AG10803 (cell line): ENCODE data around the gene TMEM63C.

Experiments
- DNase-seq: peaks from one replicate; pipeline ENCODE4 v3.0.0; 2010; ENCODE audit warnings: low read depth
- H3K4me3 ChIP-seq: 2 replicates; pipeline ENCODE4 v1.5.1; 2011; ENCODE audit warnings: mild to moderate bottlenecking, low read length, control low read depth
- TF ChIP-seq, protein P1 (sequence below): conservative IDR thresholded peaks from 2 replicates; pipeline ENCODE4 v1.5.1; 2011; ENCODE audit warnings: mild to moderate bottlenecking, low read length, control low read depth, inconsistent platforms

TMEM63C gene

DNA sequence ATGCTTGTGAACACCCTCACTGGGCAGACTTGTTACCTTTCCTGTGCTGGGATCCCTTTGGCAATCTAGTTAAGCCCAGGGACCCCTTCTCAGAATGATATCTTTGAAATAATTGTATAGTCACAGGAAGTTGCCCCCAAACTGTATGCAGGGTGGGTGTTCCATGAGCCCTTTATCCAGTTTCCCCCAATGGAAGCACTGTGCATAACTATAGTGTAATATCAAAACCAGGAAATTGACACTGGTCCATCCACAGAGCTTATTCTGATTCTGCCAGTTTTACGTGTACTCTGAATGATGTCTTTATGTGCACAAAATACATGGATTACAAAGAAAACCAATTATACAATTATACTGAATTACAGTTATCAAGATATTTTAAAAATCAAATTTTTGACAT lies 65.2 kb downstream of the TMEM63C start:
- no peak for DNase-seq
- TF ChIP-seq, protein P1, sequence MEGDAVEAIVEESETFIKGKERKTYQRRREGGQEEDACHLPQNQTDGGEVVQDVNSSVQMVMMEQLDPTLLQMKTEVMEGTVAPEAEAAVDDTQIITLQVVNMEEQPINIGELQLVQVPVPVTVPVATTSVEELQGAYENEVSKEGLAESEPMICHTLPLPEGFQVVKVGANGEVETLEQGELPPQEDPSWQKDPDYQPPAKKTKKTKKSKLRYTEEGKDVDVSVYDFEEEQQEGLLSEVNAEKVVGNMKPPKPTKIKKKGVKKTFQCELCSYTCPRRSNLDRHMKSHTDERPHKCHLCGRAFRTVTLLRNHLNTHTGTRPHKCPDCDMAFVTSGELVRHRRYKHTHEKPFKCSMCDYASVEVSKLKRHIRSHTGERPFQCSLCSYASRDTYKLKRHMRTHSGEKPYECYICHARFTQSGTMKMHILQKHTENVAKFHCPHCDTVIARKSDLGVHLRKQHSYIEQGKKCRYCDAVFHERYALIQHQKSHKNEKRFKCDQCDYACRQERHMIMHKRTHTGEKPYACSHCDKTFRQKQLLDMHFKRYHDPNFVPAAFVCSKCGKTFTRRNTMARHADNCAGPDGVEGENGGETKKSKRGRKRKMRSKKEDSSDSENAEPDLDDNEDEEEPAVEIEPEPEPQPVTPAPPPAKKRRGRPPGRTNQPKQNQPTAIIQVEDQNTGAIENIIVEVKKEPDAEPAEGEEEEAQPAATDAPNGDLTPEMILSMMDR = no peak
- no peak overlapping the region for H3K4me3 ChIP-seq

DNA sequence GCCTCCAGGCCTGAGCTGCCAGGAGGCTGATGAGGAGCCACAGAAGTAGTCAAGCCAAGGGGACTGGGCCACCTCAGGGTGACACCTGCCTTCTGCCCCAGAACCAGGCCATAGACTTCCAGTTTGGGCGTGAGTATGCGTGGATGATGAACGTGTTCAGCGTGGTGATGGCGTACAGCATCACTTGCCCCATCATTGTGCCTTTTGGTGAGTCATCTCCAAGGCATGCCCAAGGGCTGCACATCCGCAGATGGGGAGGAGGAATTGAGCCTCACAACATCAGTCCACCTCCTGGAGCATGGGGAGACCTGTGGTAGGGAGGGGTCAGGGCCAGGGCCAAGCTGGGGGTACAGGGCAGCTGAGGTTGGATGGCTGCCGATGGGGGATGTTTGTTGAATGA lies 67.1 kb downstream of the TMEM63C start:
- TF ChIP-seq, protein P1 = no peak
- no peak for DNase-seq
- no peak overlapping the region for H3K4me3 ChIP-seq

DNA sequence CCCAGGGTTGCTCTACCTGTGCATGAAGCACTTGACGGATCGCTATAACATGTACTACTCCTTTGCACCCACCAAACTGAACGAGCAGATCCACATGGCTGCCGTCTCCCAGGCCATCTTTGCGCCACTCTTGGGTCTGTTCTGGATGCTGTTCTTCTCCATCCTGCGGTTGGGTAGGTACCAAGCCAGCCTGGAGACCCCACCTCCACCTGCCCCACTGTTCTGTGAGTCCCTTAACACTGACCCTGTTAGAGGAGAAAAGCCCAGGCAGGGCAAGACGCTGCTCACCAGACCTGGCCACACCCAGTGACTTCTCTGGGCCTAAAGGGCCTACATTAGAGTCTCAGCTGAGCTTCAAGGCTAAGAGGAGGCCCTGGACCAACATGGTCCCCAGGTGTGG lies 67.7 kb downstream of the TMEM63C start:
- H3K4me3 ChIP-seq = no peak overlapping the region
- TF ChIP-seq, protein P1 = no peak
- DNase-seq = no peak

DNA sequence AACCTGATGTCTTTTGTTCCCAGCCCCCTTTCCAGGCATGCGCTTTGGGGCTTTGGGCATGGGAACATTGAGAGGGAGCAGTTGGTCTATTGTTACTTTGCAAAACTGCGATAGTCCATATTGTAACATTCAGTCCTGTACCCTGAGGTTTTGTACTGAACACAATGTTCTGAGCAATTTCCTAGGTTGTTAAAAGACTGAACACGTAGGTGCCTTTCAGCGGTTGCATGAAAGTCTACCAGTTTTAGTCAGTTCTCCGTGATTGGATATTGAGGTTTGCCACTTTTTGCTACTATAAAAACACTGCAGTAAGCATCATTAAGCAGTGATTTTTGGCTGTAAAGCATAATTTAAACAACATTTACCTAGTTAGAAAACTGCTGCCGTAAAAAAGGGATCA lies 69.3 kb downstream of the TMEM63C start:
- TF ChIP-seq, protein P1 = no peak
- no peak for DNase-seq
- no peak overlapping the region for H3K4me3 ChIP-seq

DNA sequence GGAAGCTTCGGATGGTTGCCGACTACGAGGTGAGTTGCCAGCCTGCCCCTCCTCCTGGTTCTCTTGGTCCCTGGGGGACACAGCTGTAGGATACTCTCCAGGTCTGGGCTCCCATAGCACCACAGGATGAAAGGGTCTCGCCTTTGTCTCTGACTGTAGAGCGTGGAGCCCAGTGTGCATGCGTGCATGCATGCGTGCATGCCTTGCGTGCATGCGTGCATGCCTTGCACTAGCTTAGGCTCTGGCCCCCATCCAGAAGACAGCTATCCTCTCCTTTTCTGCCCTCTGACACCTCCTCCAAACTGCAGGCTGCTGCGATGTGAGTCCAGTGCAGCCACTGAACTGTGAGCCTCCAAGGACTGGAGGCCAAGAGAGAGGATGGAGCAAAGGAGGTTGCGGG lies 70.3 kb downstream of the TMEM63C start:
- no peak for DNase-seq
- no peak overlapping the region for H3K4me3 ChIP-seq
- TF ChIP-seq, protein P1 = no peak

DNA sequence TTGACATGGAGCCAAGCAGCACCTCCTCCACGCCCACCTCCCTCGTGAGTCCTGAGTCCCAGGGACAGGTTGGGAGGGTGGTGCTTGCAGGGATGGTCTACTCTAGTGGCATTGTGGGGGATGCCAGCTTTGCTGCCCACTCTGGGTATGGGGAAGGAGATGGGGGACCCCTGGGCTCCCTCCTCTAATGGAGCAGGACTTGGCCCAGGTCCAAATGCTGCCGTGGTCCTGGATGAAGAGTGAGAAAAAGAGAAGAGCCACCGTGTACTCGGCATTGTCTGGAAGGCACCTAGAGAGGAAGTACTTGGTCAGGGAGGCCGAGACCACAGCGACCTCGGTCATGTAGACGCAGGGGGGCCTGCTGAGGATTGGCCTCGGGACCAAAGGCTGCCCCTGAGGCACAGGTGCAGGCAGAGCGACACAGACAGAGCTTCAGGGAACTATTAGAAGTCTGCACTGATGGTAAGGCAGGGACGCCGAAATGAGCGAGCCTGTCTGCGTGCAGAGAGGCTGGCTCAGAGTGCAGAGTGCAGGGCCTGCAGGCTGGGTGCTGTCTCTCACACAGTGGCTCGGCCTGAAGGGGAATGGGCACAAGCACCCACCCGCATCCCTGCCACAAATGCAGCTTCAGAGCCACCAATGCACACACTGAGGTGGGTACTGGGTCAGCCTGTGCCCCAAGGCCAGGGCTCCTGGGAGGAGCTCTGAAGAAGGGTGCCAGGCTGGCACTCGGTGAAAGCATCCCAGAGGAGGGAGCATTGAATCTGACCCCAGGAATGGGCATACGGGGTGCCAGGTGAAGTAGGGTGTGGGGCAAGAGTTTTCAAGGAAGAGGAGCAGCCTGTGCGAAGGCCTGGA lies 72.0 kb downstream of the TMEM63C start:
- DNase-seq = no peak
- TF ChIP-seq, protein P1 = no peak
- no peak overlapping the region for H3K4me3 ChIP-seq

DNA sequence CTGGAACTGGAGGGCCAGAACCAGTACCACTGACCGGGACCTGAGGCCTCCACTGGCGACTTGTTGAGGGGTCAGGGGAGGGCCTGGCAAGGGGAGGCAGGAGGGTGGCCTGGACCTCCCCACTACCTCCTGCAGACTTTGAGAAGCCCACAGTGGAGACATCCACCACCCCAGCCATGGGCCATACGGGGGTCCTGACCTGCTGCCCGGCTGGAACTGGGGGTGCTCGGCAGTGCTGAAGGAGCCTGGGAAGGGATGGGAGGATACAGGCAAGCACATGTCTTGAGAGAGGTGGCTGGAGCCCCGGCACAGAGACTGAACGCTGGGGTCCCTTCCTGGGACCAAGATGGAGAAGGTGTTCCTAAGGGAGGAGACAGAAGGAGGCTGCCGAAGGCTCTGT lies 75.1 kb downstream of the TMEM63C start:
- no peak for DNase-seq
- no peak overlapping the region for H3K4me3 ChIP-seq
- TF ChIP-seq, protein P1 = no peak
